GM23338 (cell line): Measurements from ENCODE around the gene BMPR2. TPM values are rescaled to one million over a fixed set of nuclear protein-coding genes. Genes with fewer than 3 reads are reported as not detected.
A peak's percentile ranks its signal among the peaks of the same experiment; 100 is the strongest.

Source experiments
- ATAC-seq: fragments of 200-7000 bp; cut with Tn5 transposase; 3 replicates; pipeline ENCODE4 v1.9.1; 2020
- DNase-seq: peaks from one replicate; pipeline ENCODE4 v3.0.0-alpha.2; 2015; ENCODE audit warnings: low spot score
- H2AFZ ChIP-seq: fragments of 200-600 bp; sonication (generic); 2 replicates; pipeline ENCODE4 v1.8.0; 2016; ENCODE audit warnings: antibody characterized with exemption, mild to moderate bottlenecking, moderate library complexity
- H3F3A ChIP-seq: fragments of 200-600 bp; sonication (generic); replicated peaks from 2 replicates; pipeline ENCODE4 v1.8.0; 2017; ENCODE audit warnings: antibody characterized with exemption, mixed run types, low read depth
- H3K27ac ChIP-seq: fragments of 200-600 bp; sonication (generic); 2 replicates; pipeline ENCODE4 v1.6.1; 2016; ENCODE audit warnings: low read depth
- H3K27me3 ChIP-seq: fragments of 200-600 bp; sonication (generic); 2 replicates; pipeline ENCODE4 v1.8.0; 2016; ENCODE audit warnings: mild to moderate bottlenecking, mixed run types, moderate library complexity; ENCODE audit not compliant: insufficient read depth
- H3K36me3 ChIP-seq: fragments of 200-600 bp; sonication (generic); 2 replicates; pipeline ENCODE4 v1.8.0; 2016; ENCODE audit warnings: mild to moderate bottlenecking; ENCODE audit not compliant: insufficient read depth
- H3K4me1 ChIP-seq: fragments of 200-600 bp; sonication (generic); 2 replicates; pipeline ENCODE4 v1.8.0; 2016; ENCODE audit warnings: mild to moderate bottlenecking, moderate library complexity; ENCODE audit not compliant: insufficient read depth
- H3K4me2 ChIP-seq: fragments of 200-600 bp; sonication (generic); 2 replicates; pipeline ENCODE4 v1.7.1; 2017; ENCODE audit warnings: mixed run types
- H3K4me3 ChIP-seq: fragments of 200-600 bp; sonication (generic); 2 replicates; pipeline ENCODE4 v1.6.1; 2016; ENCODE audit warnings: mixed run types
- H3K79me2 ChIP-seq: fragments of 200-600 bp; sonication (generic); replicated peaks from 2 replicates; pipeline ENCODE4 v1.8.0; 2017; ENCODE audit warnings: mild to moderate bottlenecking; ENCODE audit not compliant: insufficient read depth
- H3K9me2 ChIP-seq: fragments of 200-600 bp; sonication (generic); 2 replicates; pipeline ENCODE4 v1.8.0; 2017; ENCODE audit not compliant: insufficient read depth
- H4K20me1 ChIP-seq: fragments of 200-600 bp; sonication (generic); replicated peaks from 2 replicates; pipeline ENCODE4 v1.8.0; 2017; ENCODE audit warnings: mild to moderate bottlenecking; ENCODE audit not compliant: insufficient read depth
- H3K27ac Mint-ChIP-seq: 2 replicates; pipeline ENCODE4 v1.8.0; 2020; ENCODE audit warnings: inconsistent platforms, mild to moderate bottlenecking, moderate library complexity, mixed read lengths
- H3K27me3 Mint-ChIP-seq: 3 replicates; pipeline ENCODE4 v1.8.0; 2022; ENCODE audit warnings: low read depth, mild to moderate bottlenecking, moderate library complexity, mixed read lengths, inconsistent platforms; ENCODE audit not compliant: insufficient read depth, poor library complexity
- H3K36me3 Mint-ChIP-seq: 3 replicates; pipeline ENCODE4 v1.8.0; 2021; ENCODE audit warnings: low read depth, mild to moderate bottlenecking, inconsistent platforms, moderate library complexity, mixed read lengths
- H3K4me1 Mint-ChIP-seq: 3 replicates; pipeline ENCODE4 v1.8.0; 2020; ENCODE audit warnings: mild to moderate bottlenecking, inconsistent platforms, mixed read lengths
- H3K4me3 Mint-ChIP-seq: 3 replicates; pipeline ENCODE4 v1.8.0; 2021; ENCODE audit warnings: moderate library complexity, mild to moderate bottlenecking, inconsistent platforms, mixed read lengths
- H3K9me3 Mint-ChIP-seq: 3 replicates; pipeline ENCODE4 v1.8.0; 2020; ENCODE audit warnings: moderate library complexity, mild to moderate bottlenecking, inconsistent platforms, mixed read lengths
- CREB1 ChIP-seq: fragments of 250-450 bp; sonication (Bioruptor Pico); IDR thresholded peaks from 2 replicates; pipeline ENCODE4 v1.5.0; 2020; ENCODE audit warnings: low read depth, mild to moderate bottlenecking, moderate library complexity
- CTCF ChIP-seq, 2 experiments: fragments of 200-600 bp in 1 of 2; sonication (generic) in 1 of 2; conservative IDR thresholded peaks; 2 replicates each; pipeline versions ENCODE4 v1.5.1 to v1.6.1; 2016 to 2017; ENCODE audit warnings: antibody characterized with exemption in 2 of 2, low read depth in 2 of 2, mild to moderate bottlenecking in 2 of 2, moderate library complexity in 1 of 2
- EZH2 ChIP-seq: fragments of 200-600 bp; sonication (generic); IDR thresholded peaks from one replicate; pipeline ENCODE4 v1.8.0; 2017; ENCODE audit warnings: antibody characterized with exemption, mild to moderate bottlenecking, low read depth; ENCODE audit not compliant: unreplicated experiment
- EZH2phosphoT487 ChIP-seq: fragments of 200-600 bp; sonication (generic); IDR thresholded peaks from one replicate; pipeline ENCODE4 v1.8.1; 2018; ENCODE audit warnings: antibody characterized with exemption; ENCODE audit not compliant: unreplicated experiment
- JUNB ChIP-seq: IDR thresholded peaks from one replicate; pipeline ENCODE4 v1.6.1; 2016; ENCODE audit warnings: antibody characterized with exemption; ENCODE audit not compliant: unreplicated experiment
- NANOG ChIP-seq: IDR thresholded peaks from 2 replicates; pipeline ENCODE4 v1.6.1; 2016; ENCODE audit warnings: antibody characterized with exemption, borderline replicate concordance
- POLR2AphosphoS5 ChIP-seq: IDR thresholded peaks from 2 replicates; pipeline ENCODE4 v1.6.1; 2016; ENCODE audit warnings: antibody characterized with exemption, low read depth
- STAT1 ChIP-seq: IDR thresholded peaks from one replicate; pipeline ENCODE4 v1.6.1; 2016; ENCODE audit warnings: antibody characterized with exemption; ENCODE audit not compliant: unreplicated experiment
- ZNF114 ChIP-seq: fragments of 250-450 bp; sonication (Bioruptor Pico); IDR thresholded peaks from 2 replicates; pipeline ENCODE4 v1.5.0; 2020; ENCODE audit warnings: mild to moderate bottlenecking, moderate library complexity
- ZNF331 ChIP-seq: fragments of 250-450 bp; sonication (Bioruptor Pico); IDR thresholded peaks from 2 replicates; pipeline ENCODE4 v1.5.0; 2020; ENCODE audit warnings: low read depth, mild to moderate bottlenecking, moderate library complexity
- polyA plus RNA-seq: library from polyadenylated mRNA; unstranded; fragments of >200 nt; fragmentation: Nextera tagmentation; extraction: Ambion mirVana; gene quantifications from 2 replicates; pipeline ENCODE4 v1.2.1, GENCODE V29; 2016
- total RNA-seq: library from RNA; depleted of rRNA; stranded (reverse); fragments of >200 nt; shearing (Covaris generic); gene quantifications from 2 replicates; pipeline ENCODE4 v1.2.3, GENCODE V29; 2014
- TF ChIP-seq, protein P1 (sequence below): fragments of 250-450 bp; sonication (Bioruptor Pico); IDR thresholded peaks from 2 replicates; pipeline ENCODE4 v1.5.0; 2020; ENCODE audit warnings: mild to moderate bottlenecking, moderate library complexity
- TF ChIP-seq, protein P2 (sequence below): IDR thresholded peaks from 2 replicates; pipeline ENCODE4 v1.6.1; 2016; ENCODE audit warnings: antibody characterized with exemption
- TF ChIP-seq, protein P3 (sequence below): IDR thresholded peaks from one replicate; pipeline ENCODE4 v1.6.1; 2018; ENCODE audit warnings: antibody characterized with exemption; ENCODE audit not compliant: unreplicated experiment

The BMPR2 gene
- total and polyA plus RNA-seq, 2 experiments from 2014 or later: 6.7 to 21.6 TPM

DNA sequence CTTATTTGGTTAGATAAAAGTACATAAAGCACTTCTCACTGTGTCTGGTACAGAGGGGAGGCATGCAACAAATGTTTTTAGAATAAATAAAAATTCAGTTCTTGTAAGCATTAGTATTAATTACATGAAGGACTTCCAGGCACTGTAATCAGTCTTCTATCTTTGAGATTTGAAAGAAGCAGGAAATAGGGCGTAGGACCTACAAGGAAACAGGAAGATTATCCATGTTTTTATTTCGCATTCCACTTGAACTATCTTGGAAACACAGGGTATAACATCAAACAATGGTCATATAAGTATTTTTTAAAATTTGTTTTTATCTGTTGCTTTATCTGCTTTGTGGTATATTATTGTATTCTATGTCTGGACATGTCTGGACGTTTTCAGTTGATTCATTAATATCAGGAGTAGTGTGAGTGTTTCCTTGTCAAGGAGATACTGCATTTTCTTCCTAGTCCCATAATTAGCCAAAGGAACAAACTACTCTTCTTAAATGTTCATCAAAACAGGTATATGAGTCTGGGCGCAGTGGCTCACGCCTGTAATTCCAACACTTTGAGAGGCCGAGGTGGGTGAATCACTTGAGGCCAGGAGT, 32.5 kb downstream of the BMPR2 start:
- H3K4me2 ChIP-seq: no peak overlapping the region
- peaks cover 12% of the 10 kb centered on the region; the same call in 1 of the 2 replicates for H4K20me1 ChIP-seq
- ATAC-seq (no peak), DNase-seq (no peak)
- Mint-ChIP-seq H3K4me3 (no peak overlapping the region), H3K9me3 (no peaks in the 10 kb centered on the region), H3K4me1 (peaks cover 4% of the 10 kb centered on the region; the same call in 2 of the 3 replicates), H3K36me3 (peaks cover 3% of the 10 kb centered on the region; the same call in 1 of the 3 replicates), H3K27me3 (no peaks in the 10 kb centered on the region), H3K27ac (peak overlapping the region; percentile 49; the same call in 1 of the 2 replicates)
- 0 out of 2 replicates have a peak, but pooled peaks cover 11% of the 10 kb centered on the region for H3K4me1 ChIP-seq
- no peak for TF ChIP-seq CTCF (conservative IDR thresholded peaks at IDR 0.05; ENCODE audit: low read depth in 2 of 2)
- TF ChIP-seq NANOG: no peak
- TF ChIP-seq, protein P1, sequence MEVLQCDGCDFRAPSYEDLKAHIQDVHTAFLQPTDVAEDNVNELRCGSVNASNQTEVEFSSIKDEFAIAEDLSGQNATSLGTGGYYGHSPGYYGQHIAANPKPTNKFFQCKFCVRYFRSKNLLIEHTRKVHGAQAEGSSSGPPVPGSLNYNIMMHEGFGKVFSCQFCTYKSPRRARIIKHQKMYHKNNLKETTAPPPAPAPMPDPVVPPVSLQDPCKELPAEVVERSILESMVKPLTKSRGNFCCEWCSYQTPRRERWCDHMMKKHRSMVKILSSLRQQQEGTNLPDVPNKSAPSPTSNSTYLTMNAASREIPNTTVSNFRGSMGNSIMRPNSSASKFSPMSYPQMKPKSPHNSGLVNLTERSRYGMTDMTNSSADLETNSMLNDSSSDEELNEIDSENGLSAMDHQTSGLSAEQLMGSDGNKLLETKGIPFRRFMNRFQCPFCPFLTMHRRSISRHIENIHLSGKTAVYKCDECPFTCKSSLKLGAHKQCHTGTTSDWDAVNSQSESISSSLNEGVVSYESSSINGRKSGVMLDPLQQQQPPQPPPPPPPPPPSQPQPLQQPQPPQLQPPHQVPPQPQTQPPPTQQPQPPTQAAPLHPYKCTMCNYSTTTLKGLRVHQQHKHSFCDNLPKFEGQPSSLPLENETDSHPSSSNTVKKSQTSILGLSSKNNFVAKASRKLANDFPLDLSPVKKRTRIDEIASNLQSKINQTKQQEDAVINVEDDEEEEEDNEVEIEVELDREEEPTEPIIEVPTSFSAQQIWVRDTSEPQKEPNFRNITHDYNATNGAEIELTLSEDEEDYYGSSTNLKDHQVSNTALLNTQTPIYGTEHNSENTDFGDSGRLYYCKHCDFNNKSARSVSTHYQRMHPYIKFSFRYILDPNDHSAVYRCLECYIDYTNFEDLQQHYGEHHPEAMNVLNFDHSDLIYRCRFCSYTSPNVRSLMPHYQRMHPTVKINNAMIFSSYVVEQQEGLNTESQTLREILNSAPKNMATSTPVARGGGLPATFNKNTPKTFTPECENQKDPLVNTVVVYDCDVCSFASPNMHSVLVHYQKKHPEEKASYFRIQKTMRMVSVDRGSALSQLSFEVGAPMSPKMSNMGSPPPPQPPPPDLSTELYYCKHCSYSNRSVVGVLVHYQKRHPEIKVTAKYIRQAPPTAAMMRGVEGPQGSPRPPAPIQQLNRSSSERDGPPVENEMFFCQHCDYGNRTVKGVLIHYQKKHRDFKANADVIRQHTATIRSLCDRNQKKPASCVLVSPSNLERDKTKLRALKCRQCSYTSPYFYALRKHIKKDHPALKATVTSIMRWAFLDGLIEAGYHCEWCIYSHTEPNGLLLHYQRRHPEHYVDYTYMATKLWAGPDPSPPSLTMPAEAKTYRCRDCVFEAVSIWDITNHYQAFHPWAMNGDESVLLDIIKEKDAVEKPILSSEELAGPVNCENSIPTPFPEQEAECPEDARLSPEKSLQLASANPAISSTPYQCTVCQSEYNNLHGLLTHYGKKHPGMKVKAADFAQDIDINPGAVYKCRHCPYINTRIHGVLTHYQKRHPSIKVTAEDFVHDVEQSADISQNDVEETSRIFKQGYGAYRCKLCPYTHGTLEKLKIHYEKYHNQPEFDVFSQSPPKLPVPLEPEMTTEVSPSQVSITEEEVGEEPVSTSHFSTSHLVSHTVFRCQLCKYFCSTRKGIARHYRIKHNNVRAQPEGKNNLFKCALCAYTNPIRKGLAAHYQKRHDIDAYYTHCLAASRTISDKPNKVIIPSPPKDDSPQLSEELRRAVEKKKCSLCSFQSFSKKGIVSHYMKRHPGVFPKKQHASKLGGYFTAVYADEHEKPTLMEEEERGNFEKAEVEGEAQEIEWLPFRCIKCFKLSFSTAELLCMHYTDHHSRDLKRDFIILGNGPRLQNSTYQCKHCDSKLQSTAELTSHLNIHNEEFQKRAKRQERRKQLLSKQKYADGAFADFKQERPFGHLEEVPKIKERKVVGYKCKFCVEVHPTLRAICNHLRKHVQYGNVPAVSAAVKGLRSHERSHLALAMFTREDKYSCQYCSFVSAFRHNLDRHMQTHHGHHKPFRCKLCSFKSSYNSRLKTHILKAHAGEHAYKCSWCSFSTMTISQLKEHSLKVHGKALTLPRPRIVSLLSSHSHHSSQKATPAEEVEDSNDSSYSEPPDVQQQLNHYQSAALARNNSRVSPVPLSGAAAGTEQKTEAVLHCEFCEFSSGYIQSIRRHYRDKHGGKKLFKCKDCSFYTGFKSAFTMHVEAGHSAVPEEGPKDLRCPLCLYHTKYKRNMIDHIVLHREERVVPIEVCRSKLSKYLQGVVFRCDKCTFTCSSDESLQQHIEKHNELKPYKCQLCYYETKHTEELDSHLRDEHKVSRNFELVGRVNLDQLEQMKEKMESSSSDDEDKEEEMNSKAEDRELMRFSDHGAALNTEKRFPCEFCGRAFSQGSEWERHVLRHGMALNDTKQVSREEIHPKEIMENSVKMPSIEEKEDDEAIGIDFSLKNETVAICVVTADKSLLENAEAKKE (CRISPR knock-in tag): no peak
- TF ChIP-seq CREB1 (CRISPR knock-in tag): no peak
- TF ChIP-seq STAT1: no peak
- TF ChIP-seq JUNB: no peak
- TF ChIP-seq, protein P2, sequence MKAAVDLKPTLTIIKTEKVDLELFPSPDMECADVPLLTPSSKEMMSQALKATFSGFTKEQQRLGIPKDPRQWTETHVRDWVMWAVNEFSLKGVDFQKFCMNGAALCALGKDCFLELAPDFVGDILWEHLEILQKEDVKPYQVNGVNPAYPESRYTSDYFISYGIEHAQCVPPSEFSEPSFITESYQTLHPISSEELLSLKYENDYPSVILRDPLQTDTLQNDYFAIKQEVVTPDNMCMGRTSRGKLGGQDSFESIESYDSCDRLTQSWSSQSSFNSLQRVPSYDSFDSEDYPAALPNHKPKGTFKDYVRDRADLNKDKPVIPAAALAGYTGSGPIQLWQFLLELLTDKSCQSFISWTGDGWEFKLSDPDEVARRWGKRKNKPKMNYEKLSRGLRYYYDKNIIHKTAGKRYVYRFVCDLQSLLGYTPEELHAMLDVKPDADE: no peak
- TF ChIP-seq POLR2AphosphoS5: no peak
- TF ChIP-seq ZNF114: no peak
- no peak for TF ChIP-seq EZH2
- no peak for TF ChIP-seq ZNF331 (CRISPR knock-in tag)
- TF ChIP-seq, protein P3, sequence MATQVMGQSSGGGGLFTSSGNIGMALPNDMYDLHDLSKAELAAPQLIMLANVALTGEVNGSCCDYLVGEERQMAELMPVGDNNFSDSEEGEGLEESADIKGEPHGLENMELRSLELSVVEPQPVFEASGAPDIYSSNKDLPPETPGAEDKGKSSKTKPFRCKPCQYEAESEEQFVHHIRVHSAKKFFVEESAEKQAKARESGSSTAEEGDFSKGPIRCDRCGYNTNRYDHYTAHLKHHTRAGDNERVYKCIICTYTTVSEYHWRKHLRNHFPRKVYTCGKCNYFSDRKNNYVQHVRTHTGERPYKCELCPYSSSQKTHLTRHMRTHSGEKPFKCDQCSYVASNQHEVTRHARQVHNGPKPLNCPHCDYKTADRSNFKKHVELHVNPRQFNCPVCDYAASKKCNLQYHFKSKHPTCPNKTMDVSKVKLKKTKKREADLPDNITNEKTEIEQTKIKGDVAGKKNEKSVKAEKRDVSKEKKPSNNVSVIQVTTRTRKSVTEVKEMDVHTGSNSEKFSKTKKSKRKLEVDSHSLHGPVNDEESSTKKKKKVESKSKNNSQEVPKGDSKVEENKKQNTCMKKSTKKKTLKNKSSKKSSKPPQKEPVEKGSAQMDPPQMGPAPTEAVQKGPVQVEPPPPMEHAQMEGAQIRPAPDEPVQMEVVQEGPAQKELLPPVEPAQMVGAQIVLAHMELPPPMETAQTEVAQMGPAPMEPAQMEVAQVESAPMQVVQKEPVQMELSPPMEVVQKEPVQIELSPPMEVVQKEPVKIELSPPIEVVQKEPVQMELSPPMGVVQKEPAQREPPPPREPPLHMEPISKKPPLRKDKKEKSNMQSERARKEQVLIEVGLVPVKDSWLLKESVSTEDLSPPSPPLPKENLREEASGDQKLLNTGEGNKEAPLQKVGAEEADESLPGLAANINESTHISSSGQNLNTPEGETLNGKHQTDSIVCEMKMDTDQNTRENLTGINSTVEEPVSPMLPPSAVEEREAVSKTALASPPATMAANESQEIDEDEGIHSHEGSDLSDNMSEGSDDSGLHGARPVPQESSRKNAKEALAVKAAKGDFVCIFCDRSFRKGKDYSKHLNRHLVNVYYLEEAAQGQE: no peak
- no peak for TF ChIP-seq EZH2phosphoT487
- H3K36me3 ChIP-seq: no peaks in the 10 kb centered on the region; the same call in 1 of the 2 replicates
- H3K4me3 ChIP-seq: no peak overlapping the region
- H3K9me2 ChIP-seq: no peaks in the 10 kb centered on the region
- no peaks in the 10 kb centered on the region for H3F3A ChIP-seq
- peaks cover 98% of the 10 kb centered on the region for H3K79me2 ChIP-seq
- H3K27ac ChIP-seq: no peak overlapping the region
- no peaks in the 10 kb centered on the region for H3K27me3 ChIP-seq
- no peak overlapping the region for H2AFZ ChIP-seq
